ENCODE measurements around the gene YTHDC2. TPM values are rescaled to one million over a fixed set of nuclear protein-coding genes. Genes with fewer than 3 reads are reported as not detected.

YTHDC2 gene
- total and polyA plus RNA-seq, 3 donors from 2014 or later = 29.1 to 44.3 (median 34.3) TPM

- H3K36me3 ChIP-seq (ENCODE audit: low read depth, missing control alignments) = no peaks in the 10 kb centered on the region
- no peaks in the 10 kb centered on the region for H3K27me3 ChIP-seq
- no peak for TF ChIP-seq POLR2A (IDR thresholded peaks at IDR 0.05)
- TF ChIP-seq CTCF (IDR thresholded peaks at IDR 0.05) = no peak
- H3K27ac ChIP-seq = no peak overlapping the region
- H3K9me3 ChIP-seq = no peaks in the 10 kb centered on the region
- DNase-seq = no peak
- 84 to 94% methylated on average over 4 of the region's 4 CpGs for WGBS, 2 donors
- intact Hi-C loops (cut with DNase I; ENCODE audit: low total_unique reads) = no loop called here
- no peaks in the 10 kb centered on the region for H3K4me1 ChIP-seq
- H3K4me3 ChIP-seq = no peak overlapping the region
Observed at GRCh38 chr5:113575074-113575473, 61.6 kb downstream of the YTHDC2 start.

- 85 to 89% methylated on average over 2 of the region's 2 CpGs for WGBS, 2 donors
- Histone ChIP-seq H3K9me3 (no peaks in the 10 kb centered on the region), H3K4me3 (no peak overlapping the region), H3K27me3 (no peaks in the 10 kb centered on the region), H3K36me3 (ENCODE audit: low read depth, missing control alignments) (no peaks in the 10 kb centered on the region), H3K27ac (no peak overlapping the region), H3K4me1 (no peaks in the 10 kb centered on the region)
- DNase-seq = no peak
- intact Hi-C loops (cut with DNase I; ENCODE audit: low total_unique reads) = no loop called here
- TF ChIP-seq CTCF (IDR thresholded peaks at IDR 0.05) (no peak), POLR2A (IDR thresholded peaks at IDR 0.05) (no peak)
Observed at GRCh38 chr5:113578091-113578490, 64.6 kb downstream of the YTHDC2 start.

- H3K4me1 ChIP-seq = no peaks in the 10 kb centered on the region
- TF ChIP-seq POLR2A (IDR thresholded peaks at IDR 0.05) (no peak), CTCF (IDR thresholded peaks at IDR 0.05) (no peak)
- H3K27ac ChIP-seq = no peak overlapping the region
- H3K4me3 ChIP-seq = no peak overlapping the region
- 84 to 93% methylated on average over 2 of the region's 2 CpGs for WGBS, 2 donors
- no peaks in the 10 kb centered on the region for H3K9me3 ChIP-seq
- no peak for DNase-seq
- H3K27me3 ChIP-seq = no peaks in the 10 kb centered on the region
- no peaks in the 10 kb centered on the region for H3K36me3 ChIP-seq (ENCODE audit: low read depth, missing control alignments)
- intact Hi-C loops (cut with DNase I; ENCODE audit: low total_unique reads) = no loop called here
Observed at GRCh38 chr5:113581388-113581787, 67.9 kb downstream of the YTHDC2 start.

- H3K27me3 ChIP-seq = no peaks in the 10 kb centered on the region
- no peak for DNase-seq
- H3K4me3 ChIP-seq = no peak overlapping the region
- H3K9me3 ChIP-seq = no peaks in the 10 kb centered on the region
- TF ChIP-seq POLR2A (IDR thresholded peaks at IDR 0.05) = no peak
- TF ChIP-seq CTCF (IDR thresholded peaks at IDR 0.05) = no peak
- no peaks in the 10 kb centered on the region for H3K36me3 ChIP-seq (ENCODE audit: low read depth, missing control alignments)
- no peak overlapping the region for H3K27ac ChIP-seq
- intact Hi-C loops (cut with DNase I; ENCODE audit: low total_unique reads) = no loop called here
- no peaks in the 10 kb centered on the region for H3K4me1 ChIP-seq
- 70 to 72% methylated on average over 2 of the region's 2 CpGs for WGBS, 2 donors
Observed at GRCh38 chr5:113598150-113598549, 84.7 kb downstream of the YTHDC2 start.

- Histone ChIP-seq H3K36me3 (ENCODE audit: low read depth, missing control alignments) (no peaks in the 10 kb centered on the region), H3K4me3 (no peak overlapping the region), H3K9me3 (no peaks in the 10 kb centered on the region), H3K27me3 (no peaks in the 10 kb centered on the region), H3K27ac (no peak overlapping the region), H3K4me1 (no peaks in the 10 kb centered on the region)
- intact Hi-C loops (cut with DNase I; ENCODE audit: low total_unique reads) = no loop called here
- 66 to 70% methylated on average over 2 of the region's 2 CpGs for WGBS, 2 donors
- DNase-seq = no peak
- TF ChIP-seq POLR2A (IDR thresholded peaks at IDR 0.05) = no peak
- TF ChIP-seq CTCF (IDR thresholded peaks at IDR 0.05) = no peak
Observed at GRCh38 chr5:113598926-113599325, 85.4 kb downstream of the YTHDC2 start.
